CD14-positive monocyte (primary cell): ENCODE results near the gene EML1. TPM values are rescaled to one million over a fixed set of nuclear protein-coding genes. Genes with fewer than 3 reads are reported as not detected.
A peak's percentile ranks its signal among the peaks of the same experiment; 100 is the strongest.

Experiments
- DNase-seq, 3 donors: peaks; one replicate each; pipeline ENCODE4 v3.0.0-alpha.2; 2011 to 2022
- H2AFZ ChIP-seq: 2 replicates; pipeline ENCODE4 v1.6.0; 2012; ENCODE audit warnings: mild to moderate bottlenecking, low read depth, low read length, inconsistent platforms; ENCODE audit not compliant: insufficient read depth, poor library complexity, severe bottlenecking
- H3K27ac ChIP-seq, 2 donors: 1 replicate in 1 of 2; 2 replicates in 1 of 2; pipeline ENCODE4 v1.5.1; 2012 to 2013; ENCODE audit warnings: low read length in 2 of 2, control low read depth in 1 of 2, inconsistent platforms in 1 of 2, low read depth in 1 of 2, mild to moderate bottlenecking in 1 of 2
- H3K27me3 ChIP-seq, 2 donors: one replicate each; pipeline versions ENCODE4 v1.6.0 to v1.6.1; 2011 to 2013; ENCODE audit warnings: low read length in 2 of 2; ENCODE audit not compliant: control insufficient read depth in 2 of 2, insufficient read depth in 2 of 2
- H3K36me3 ChIP-seq, 2 donors: replicated peaks in 1 of 2; 1 replicate in 1 of 2; 2 replicates in 1 of 2; pipeline versions ENCODE4 v1.5.1 to v1.6.1; 2012 to 2013; ENCODE audit warnings: low read length in 2 of 2, control low read depth in 1 of 2, inconsistent platforms in 1 of 2, mild to moderate bottlenecking in 1 of 2; ENCODE audit not compliant: insufficient read depth in 2 of 2, control insufficient read depth in 1 of 2
- H3K4me1 ChIP-seq, 2 donors: 1 replicate in 1 of 2; 2 replicates in 1 of 2; pipeline versions ENCODE4 v1.5.1 to v1.6.1; 2012 to 2013; ENCODE audit warnings: low read length in 2 of 2, control low read depth in 1 of 2, inconsistent platforms in 1 of 2, mild to moderate bottlenecking in 1 of 2, moderate library complexity in 1 of 2; ENCODE audit not compliant: insufficient read depth in 2 of 2, control insufficient read depth in 1 of 2
- H3K4me2 ChIP-seq: replicated peaks from 2 replicates; pipeline ENCODE3; 2012; ENCODE audit warnings: low read length, moderate library complexity, mild to moderate bottlenecking; ENCODE audit not compliant: poor library complexity, severe bottlenecking; ENCODE audit errors: extremely low read depth
- H3K4me3 ChIP-seq, 3 experiments: fragments of 200-600 bp in 1 of 3; sonication (generic) in 1 of 3; replicated peaks in 1 of 3; 1 replicate in 2 of 3; 2 replicates in 1 of 3; pipeline ENCODE4 v1.5.1; 2011 to 2013; ENCODE audit warnings: low read length in 3 of 3, mild to moderate bottlenecking in 3 of 3, control low read depth in 2 of 3, low read depth in 2 of 3, inconsistent platforms in 1 of 3, moderate library complexity in 1 of 3
- H3K79me2 ChIP-seq: 2 replicates; pipeline ENCODE4 v1.6.0; 2012; ENCODE audit warnings: mild to moderate bottlenecking, control low read depth, inconsistent platforms, low read length, moderate library complexity; ENCODE audit not compliant: insufficient read depth
- H3K9ac ChIP-seq: 2 replicates; pipeline ENCODE4 v1.6.0; 2017; ENCODE audit warnings: low read length, mild to moderate bottlenecking; ENCODE audit not compliant: insufficient read depth, poor library complexity, severe bottlenecking
- H3K9me3 ChIP-seq, 2 donors: replicated peaks in 1 of 2; 1 replicate in 1 of 2; 2 replicates in 1 of 2; pipeline versions ENCODE4 v1.5.1 to v1.6.1; 2012 to 2013; ENCODE audit warnings: low read length in 2 of 2, control low read depth in 1 of 2; ENCODE audit not compliant: control insufficient read depth in 1 of 2, insufficient read depth in 1 of 2
- H4K20me1 ChIP-seq: 2 replicates; pipeline ENCODE4 v1.6.0; 2012; ENCODE audit warnings: mild to moderate bottlenecking, low read length, control low read depth, moderate library complexity; ENCODE audit not compliant: insufficient read depth
- H3K27ac Mint-ChIP-seq, 7 donors: one replicate each; pipeline ENCODE4 v1.8.0; 2020; ENCODE audit warnings: mild to moderate bottlenecking in 7 of 7, mixed read lengths in 7 of 7, moderate library complexity in 6 of 7, inconsistent platforms in 2 of 7
- H3K27me3 Mint-ChIP-seq, 3 donors: one replicate each; pipeline ENCODE4 v1.8.0; 2021 to 2022; ENCODE audit warnings: low read depth in 3 of 3, mild to moderate bottlenecking in 3 of 3, mixed read lengths in 3 of 3, moderate library complexity in 3 of 3, inconsistent platforms in 1 of 3
- H3K36me3 Mint-ChIP-seq, 2 donors: one replicate each; pipeline ENCODE4 v1.8.0; 2020; ENCODE audit warnings: mixed read lengths in 2 of 2, inconsistent platforms in 1 of 2, mild to moderate bottlenecking in 1 of 2
- H3K4me1 Mint-ChIP-seq: one replicate; pipeline ENCODE4 v1.8.0; 2020; ENCODE audit warnings: mild to moderate bottlenecking, mixed read lengths
- H3K4me3 Mint-ChIP-seq, 2 donors: one replicate each; pipeline ENCODE4 v1.8.0; 2020; ENCODE audit warnings: mild to moderate bottlenecking in 2 of 2, mixed read lengths in 2 of 2, moderate library complexity in 1 of 2
- H3K9me3 Mint-ChIP-seq, 7 donors: one replicate each; pipeline ENCODE4 v1.8.0; 2020 to 2022; ENCODE audit warnings: mixed read lengths in 7 of 7, mild to moderate bottlenecking in 6 of 7, moderate library complexity in 6 of 7, inconsistent platforms in 2 of 7
- CTCF ChIP-seq: fragments of 200-600 bp; IDR thresholded peaks from one replicate; pipeline ENCODE4 v1.8.0; 2022; ENCODE audit warnings: antibody characterized with exemption, mild to moderate bottlenecking
- WGBS: methylation state at CpG from one replicate; pipeline ENCODE4 v1.1.5; 2013; ENCODE audit warnings: missing lambda C conversion rate; ENCODE audit not compliant: insufficient coverage; 5-methylcytosine and 5-hydroxymethylcytosine counted together
- intact Hi-C, 2 donors: fragments of 100-400 bp; cut with micrococcal nuclease; formaldehyde crosslinking; loops; one replicate each; pipeline versions ENCODE4 v1.15.0 to v1.15.1; 2023
- polyA plus RNA-seq, 3 donors: library from polyadenylated mRNA; depleted of rRNA in 1 of 3; unstranded in 2 of 3; stranded (reverse) in 1 of 3; fragments of 300-500 nt in 2 of 3; fragments of >200 nt in 1 of 3; fragmentation: Illumina TruSeq in 2 of 3; gene quantifications; 1 replicate in 2 of 3; 2 replicates in 1 of 3; pipeline ENCODE4 v1.2.3, GENCODE V29; 2012 to 2021

The EML1 gene
- polyA plus RNA-seq, 3 donors = not detected

- no peaks in the 10 kb centered on the region for H3K36me3 ChIP-seq
- H2AFZ ChIP-seq = no peak overlapping the region
- Mint-ChIP-seq H3K9me3 (peaks cover 0 to 11% (median 7%) of the 10 kb centered on the region in 7 donors), H3K36me3 (peaks cover 0 to 6% of the 10 kb centered on the region in 2 donors), H3K4me1 (peaks cover 10% of the 10 kb centered on the region), H3K4me3 (peak overlapping the region; percentile 22 to 81), H3K27me3 (peaks cover 23 to 44% (median 37%) of the 10 kb centered on the region in 3 donors), H3K27ac (no peak overlapping the region)
- H3K9ac ChIP-seq = no peak overlapping the region
- peaks cover 6 to 33% of the 10 kb centered on the region in 2 donors for H3K27me3 ChIP-seq
- H3K4me2 ChIP-seq = no peak overlapping the region
- peaks cover 11 to 16% of the 10 kb centered on the region in 2 donors for H3K4me1 ChIP-seq
- no peak for DNase-seq
- H3K27ac ChIP-seq = no peak overlapping the region
- no peaks in the 10 kb centered on the region for H3K79me2 ChIP-seq
- no peak overlapping the region for H3K4me3 ChIP-seq
- H3K9me3 ChIP-seq = peaks cover 0 to 4% of the 10 kb centered on the region in 2 donors
- no peak for TF ChIP-seq CTCF
- WGBS = 88% methylated on average over 6 of the region's 6 CpGs
- no peaks in the 10 kb centered on the region for H4K20me1 ChIP-seq
- intact Hi-C loops = loop anchor here in 1 of 2 donors (5.0 kb wide), 1 partner anchor 287 kb away; the partner anchor contains the start of gene CYP46A1
Measured at GRCh38 chr14:99969673-99970322, 176.6 kb downstream of the EML1 start.

- Histone ChIP-seq H3K4me3 (peak overlapping the region; percentile 21 to 79 (median 77)), H3K9ac (peak overlapping the region; percentile 43), H4K20me1 (no peaks in the 10 kb centered on the region), H3K36me3 (no peaks in the 10 kb centered on the region), H3K79me2 (no peaks in the 10 kb centered on the region), H3K4me2 (peak overlapping the region; percentile 94), H3K9me3 (peaks cover 0 to 6% of the 10 kb centered on the region in 2 donors), H3K27ac (no peak overlapping the region), H3K27me3 (peaks cover 6 to 33% of the 10 kb centered on the region in 2 donors), H2AFZ (peak overlapping the region; percentile 86), H3K4me1 (peaks cover 11 to 16% of the 10 kb centered on the region in 2 donors)
- H3K27me3 Mint-ChIP-seq = peaks cover 23 to 44% (median 37%) of the 10 kb centered on the region in 3 donors
- WGBS = 3% methylated on average over 103 of the region's 117 CpGs
- peaks cover 0 to 6% of the 10 kb centered on the region in 2 donors for H3K36me3 Mint-ChIP-seq
- TF ChIP-seq CTCF = no peak
- H3K4me1 Mint-ChIP-seq = peaks cover 10% of the 10 kb centered on the region
- peaks cover 0 to 11% (median 7%) of the 10 kb centered on the region in 7 donors for H3K9me3 Mint-ChIP-seq
- no peak overlapping the region for H3K27ac Mint-ChIP-seq
- peak; percentile 55 to 61 (median 55) for DNase-seq
- peak overlapping the region; percentile 72 to 81 for H3K4me3 Mint-ChIP-seq
- intact Hi-C loops = loop anchor here in 1 of 2 donors (5.0 kb wide), 1 partner anchor 289 kb away; the partner anchor contains the start of gene CYP46A1
Measured at GRCh38 chr14:99971087-99971940, 178.1 kb downstream of the EML1 start.
